ENCODE measurements around the gene FADD.

Gene FADD

DNA sequence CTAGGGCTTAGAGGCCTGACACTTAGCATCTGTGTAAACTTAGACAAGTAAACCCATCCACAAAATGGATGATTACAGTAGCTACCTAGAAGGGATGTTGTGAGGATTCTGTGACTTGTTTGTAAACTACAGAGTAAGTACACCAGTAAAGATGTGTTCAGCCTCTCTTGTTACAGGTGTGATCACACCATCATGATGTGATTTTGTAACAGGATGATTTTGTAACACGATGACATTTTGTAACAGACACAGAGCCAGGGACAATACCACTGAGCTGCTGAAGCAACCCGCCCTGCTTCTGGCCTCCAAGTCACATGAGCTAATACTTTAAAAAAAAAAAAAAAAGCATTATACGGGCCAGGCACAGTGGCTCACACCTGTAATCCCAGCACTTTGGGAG lies 17.0 kb downstream of the FADD start:
- no peak overlapping the region for H3K27ac ChIP-seq
- TF ChIP-seq, protein P1, sequence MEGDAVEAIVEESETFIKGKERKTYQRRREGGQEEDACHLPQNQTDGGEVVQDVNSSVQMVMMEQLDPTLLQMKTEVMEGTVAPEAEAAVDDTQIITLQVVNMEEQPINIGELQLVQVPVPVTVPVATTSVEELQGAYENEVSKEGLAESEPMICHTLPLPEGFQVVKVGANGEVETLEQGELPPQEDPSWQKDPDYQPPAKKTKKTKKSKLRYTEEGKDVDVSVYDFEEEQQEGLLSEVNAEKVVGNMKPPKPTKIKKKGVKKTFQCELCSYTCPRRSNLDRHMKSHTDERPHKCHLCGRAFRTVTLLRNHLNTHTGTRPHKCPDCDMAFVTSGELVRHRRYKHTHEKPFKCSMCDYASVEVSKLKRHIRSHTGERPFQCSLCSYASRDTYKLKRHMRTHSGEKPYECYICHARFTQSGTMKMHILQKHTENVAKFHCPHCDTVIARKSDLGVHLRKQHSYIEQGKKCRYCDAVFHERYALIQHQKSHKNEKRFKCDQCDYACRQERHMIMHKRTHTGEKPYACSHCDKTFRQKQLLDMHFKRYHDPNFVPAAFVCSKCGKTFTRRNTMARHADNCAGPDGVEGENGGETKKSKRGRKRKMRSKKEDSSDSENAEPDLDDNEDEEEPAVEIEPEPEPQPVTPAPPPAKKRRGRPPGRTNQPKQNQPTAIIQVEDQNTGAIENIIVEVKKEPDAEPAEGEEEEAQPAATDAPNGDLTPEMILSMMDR (conservative IDR thresholded peaks at IDR 0.05): no peak
- TF ChIP-seq ZFX (IDR thresholded peaks at IDR 0.05): no peak

DNA sequence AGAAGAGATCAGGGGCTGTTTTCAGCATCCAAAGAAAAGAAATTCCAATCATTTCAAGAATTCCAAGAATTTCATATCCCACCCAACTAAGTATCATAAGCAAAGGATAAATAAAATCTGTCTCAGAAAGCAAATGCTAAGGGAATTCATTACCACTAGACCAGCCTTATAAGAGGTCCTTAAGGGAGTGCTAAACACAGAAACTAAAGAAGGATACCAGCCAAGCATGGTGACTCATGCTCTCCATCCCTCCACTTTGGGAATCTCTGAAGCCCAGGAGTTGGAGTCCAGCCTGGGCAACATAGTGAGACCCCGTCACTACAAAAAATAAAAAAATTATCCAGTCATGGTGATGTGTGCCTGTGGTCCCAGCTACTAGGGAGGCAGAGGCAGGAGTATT lies 17.8 kb downstream of the FADD start:
- TF ChIP-seq, protein P1 (conservative IDR thresholded peaks at IDR 0.05): no peak
- no peak for TF ChIP-seq ZFX (IDR thresholded peaks at IDR 0.05)
- no peak overlapping the region for H3K27ac ChIP-seq

DNA sequence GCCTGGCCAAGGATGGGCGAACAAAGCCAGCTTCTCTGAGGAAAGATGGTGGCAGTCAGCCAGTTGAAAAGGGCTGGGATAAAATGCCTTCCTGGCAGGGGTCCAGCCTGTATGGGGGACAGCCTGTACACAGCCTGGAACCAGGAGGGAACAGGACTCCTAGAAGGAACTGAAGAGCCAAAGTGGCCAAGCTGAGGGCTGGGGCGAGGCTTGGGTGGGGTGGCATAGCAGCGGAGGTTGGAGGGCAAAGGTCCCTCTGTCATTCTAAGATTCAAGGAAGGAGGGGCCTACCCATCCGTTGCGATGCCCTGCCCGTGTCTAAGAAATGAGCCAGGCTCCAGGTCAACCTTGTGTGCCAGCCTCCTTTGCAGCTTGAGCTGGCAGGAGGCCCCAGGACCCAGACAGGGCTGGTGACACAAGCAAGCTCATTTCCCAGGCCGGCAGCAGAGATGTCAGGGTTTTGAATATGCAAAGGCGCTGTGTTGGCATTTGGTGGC lies 22.6 kb downstream of the FADD start:
- no peak for TF ChIP-seq ZFX (IDR thresholded peaks at IDR 0.05)
- TF ChIP-seq, protein P1 (conservative IDR thresholded peaks at IDR 0.05): no peak
- H3K27ac ChIP-seq: no peak overlapping the region

DNA sequence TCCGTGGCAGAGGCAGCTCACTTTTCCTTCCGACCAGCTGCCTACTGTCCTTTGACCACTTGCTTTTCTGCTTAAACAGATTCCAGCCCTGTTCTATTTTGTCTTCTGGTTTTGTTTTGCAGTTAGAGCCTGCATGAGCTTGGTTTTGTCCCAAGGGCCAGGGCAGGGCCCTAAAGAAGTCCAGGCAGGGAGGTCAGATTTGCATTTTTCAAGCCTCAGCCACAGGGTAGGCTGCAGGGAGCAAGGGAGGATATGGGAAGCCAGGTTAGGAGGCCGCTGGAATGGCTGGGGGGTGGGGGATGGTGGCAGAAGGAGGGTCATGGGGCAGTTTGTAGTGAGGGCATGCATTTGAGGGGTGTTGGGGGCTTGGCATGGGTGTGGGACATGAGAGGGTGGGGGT lies 23.1 kb downstream of the FADD start:
- TF ChIP-seq, protein P1 (conservative IDR thresholded peaks at IDR 0.05): no peak
- no peak for TF ChIP-seq ZFX (IDR thresholded peaks at IDR 0.05)
- H3K27ac ChIP-seq: no peak overlapping the region

DNA sequence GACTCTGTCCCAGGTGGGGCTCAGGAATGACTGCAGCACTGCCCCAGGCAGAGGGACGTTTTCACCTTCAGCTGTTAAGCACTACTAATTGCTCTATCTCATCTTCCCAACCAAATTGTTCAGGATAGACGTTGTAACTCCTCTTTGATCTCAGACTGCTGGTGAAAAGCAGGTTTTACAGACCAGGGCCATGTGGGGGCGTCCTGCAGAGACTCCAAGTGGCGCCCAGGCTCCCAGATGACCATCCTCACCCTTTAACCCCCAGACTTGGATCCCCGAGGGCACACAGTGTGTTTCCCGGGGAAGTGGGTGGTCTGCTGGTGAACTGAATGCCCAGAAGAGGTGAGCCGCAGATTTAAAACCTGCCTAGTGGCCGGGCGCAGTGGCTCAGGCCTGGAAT lies 23.9 kb downstream of the FADD start:
- H3K27ac ChIP-seq: no peak overlapping the region
- TF ChIP-seq, protein P1 (conservative IDR thresholded peaks at IDR 0.05): no peak
- no peak for TF ChIP-seq ZFX (IDR thresholded peaks at IDR 0.05)

DNA sequence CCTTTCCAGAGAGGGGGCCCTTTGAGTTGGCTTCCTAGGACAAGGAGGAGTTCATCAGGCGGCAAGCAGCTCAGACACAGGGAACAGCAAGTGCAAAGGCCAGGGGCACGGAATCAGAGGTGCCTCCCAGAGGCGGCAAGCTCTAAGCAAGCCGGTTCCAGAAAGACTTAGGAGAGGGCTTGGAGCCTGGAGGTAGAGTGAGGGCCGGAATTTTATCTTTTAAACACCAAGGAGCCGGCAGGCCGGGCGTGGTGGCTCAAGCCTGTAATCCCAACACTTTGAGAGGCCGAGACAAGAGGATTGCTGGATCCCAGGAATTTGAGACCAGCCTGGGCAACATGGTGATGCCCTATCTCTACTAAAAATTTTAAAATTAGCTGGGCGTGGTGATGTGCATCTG lies 26.6 kb downstream of the FADD start:
- TF ChIP-seq, protein P1 (conservative IDR thresholded peaks at IDR 0.05): no peak
- TF ChIP-seq ZFX (IDR thresholded peaks at IDR 0.05): no peak
- H3K27ac ChIP-seq: no peak overlapping the region

DNA sequence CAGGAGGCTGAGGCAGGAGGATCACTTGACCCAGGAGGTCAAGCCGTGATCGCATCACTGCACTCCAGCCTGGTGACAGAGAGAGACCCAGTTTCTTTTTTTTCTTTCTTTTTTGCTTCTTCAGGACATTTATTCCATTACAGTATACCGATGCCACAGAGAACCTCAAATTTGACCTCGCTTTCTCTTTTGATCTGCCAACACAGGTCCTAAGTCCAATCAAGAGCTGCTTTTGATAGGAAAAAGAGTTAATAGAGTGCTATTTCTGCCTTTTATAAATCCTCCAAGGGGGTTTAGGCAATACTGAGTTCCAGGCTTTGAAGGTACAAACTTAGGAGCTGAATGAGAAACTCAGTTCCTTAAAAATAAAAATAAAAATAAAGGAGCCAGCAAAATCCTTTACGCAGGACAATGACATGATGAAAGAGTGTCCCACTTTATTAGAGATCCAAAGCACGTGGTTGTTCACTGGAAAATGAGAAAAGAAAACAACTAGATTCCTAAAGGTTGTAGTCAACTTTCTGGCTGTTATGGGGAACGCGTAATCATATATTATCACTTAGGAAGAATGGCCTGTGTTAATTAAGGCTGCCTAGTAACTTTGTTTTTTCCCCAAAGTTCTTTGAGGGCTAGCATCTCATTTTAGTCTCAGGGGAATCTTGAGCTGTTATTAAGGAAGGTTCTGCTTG lies 27.2 kb downstream of the FADD start:
- TF ChIP-seq, protein P1 (conservative IDR thresholded peaks at IDR 0.05): no peak
- no peak for TF ChIP-seq ZFX (IDR thresholded peaks at IDR 0.05)
- H3K27ac ChIP-seq: no peak overlapping the region

Measured in C4-2B (cell line).